ENCODE results near the gene STAG1. TPM values are rescaled to one million over a fixed set of nuclear protein-coding genes. Genes with fewer than 3 reads are reported as not detected.
"Not testable (repeated sequence)": the region's sequence is repeated elsewhere in the genome, so short reads cannot be mapped to it uniquely, and the experiment has no call there.

STAG1 gene
- total RNA-seq, 4 donors from 2014 or later: 48.6 to 71.2 (median 58.2) TPM

DNA sequence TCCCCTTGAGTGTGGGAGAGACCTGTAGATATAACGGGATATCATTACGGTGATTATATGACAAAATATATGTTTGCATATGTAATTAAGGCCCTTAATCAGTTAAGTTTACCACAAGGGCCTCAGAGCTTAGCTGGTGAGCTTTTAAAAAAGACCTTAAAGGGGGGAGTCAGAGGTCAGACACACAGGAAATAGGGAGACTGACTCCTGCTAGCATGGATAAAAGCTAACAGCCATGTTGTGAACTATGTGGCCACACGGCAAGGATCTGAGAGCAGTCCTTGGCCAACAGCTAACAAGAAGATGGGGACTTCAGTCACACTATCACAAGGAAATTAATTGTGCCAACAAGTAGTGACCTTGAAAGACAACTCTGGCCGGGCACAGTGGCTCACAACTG, 3.1 kb downstream of the STAG1 start:
- no peaks in the 10 kb centered on the region for H3K27me3 ChIP-seq
- H3K27ac ChIP-seq: peak overlapping the region in 2 of 4 donors; percentile 99 to 100
- H3K4me1 ChIP-seq: peaks cover 0 to 57% (median 25%) of the 10 kb centered on the region in 4 donors
- TF ChIP-seq, protein P1, sequence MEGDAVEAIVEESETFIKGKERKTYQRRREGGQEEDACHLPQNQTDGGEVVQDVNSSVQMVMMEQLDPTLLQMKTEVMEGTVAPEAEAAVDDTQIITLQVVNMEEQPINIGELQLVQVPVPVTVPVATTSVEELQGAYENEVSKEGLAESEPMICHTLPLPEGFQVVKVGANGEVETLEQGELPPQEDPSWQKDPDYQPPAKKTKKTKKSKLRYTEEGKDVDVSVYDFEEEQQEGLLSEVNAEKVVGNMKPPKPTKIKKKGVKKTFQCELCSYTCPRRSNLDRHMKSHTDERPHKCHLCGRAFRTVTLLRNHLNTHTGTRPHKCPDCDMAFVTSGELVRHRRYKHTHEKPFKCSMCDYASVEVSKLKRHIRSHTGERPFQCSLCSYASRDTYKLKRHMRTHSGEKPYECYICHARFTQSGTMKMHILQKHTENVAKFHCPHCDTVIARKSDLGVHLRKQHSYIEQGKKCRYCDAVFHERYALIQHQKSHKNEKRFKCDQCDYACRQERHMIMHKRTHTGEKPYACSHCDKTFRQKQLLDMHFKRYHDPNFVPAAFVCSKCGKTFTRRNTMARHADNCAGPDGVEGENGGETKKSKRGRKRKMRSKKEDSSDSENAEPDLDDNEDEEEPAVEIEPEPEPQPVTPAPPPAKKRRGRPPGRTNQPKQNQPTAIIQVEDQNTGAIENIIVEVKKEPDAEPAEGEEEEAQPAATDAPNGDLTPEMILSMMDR (IDR thresholded peaks at IDR 0.05): no peak
- TF ChIP-seq EP300 (IDR thresholded peaks at IDR 0.05) (no peak), POLR2A (IDR thresholded peaks at IDR 0.05) (no peak)
- H3K36me3 ChIP-seq: peaks cover 0 to 3% (median 0%) of the 10 kb centered on the region in 3 donors
- 61 to 68% methylated on average over 4 of the region's 4 CpGs for WGBS, 2 donors
- peaks cover 0 to under 1% (median 0%) of the 10 kb centered on the region in 4 donors for H3K9me3 ChIP-seq
- no peak overlapping the region for H3K4me3 ChIP-seq
- no peak for DNase-seq (ENCODE audit: low spot score in 2 of 2)

DNA sequence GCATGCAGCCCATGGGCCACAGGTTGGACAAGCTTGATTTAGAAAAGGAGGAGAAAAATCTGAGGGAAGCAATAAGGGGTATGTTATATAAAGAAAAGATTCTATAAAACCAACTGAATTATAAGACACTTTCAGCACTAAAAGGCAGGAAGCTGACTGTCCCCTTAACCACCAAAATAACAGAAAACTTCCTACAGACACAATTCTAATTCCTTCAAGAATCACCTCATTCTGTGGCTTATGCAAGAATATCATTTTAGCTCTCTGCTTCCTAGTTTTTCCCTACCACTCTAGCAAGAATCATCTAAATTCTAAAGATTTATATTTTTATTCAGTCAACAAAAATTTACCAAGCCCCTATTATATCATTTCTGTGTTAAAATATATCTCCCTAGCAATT, 6.3 kb downstream of the STAG1 start:
- Histone ChIP-seq H3K9me3 (peaks cover 0 to 13% (median 2%) of the 10 kb centered on the region in 4 donors), H3K4me3 (no peak overlapping the region), H3K36me3 (peaks cover 0 to 7% (median 0%) of the 10 kb centered on the region in 3 donors), H3K27ac (no peak overlapping the region), H3K27me3 (no peaks in the 10 kb centered on the region), H3K4me1 (peaks cover 0 to 61% (median 21%) of the 10 kb centered on the region in 4 donors)
- no peak for DNase-seq (ENCODE audit: low spot score in 2 of 2)
- TF ChIP-seq, protein P1 (IDR thresholded peaks at IDR 0.05): no peak
- TF ChIP-seq POLR2A (IDR thresholded peaks at IDR 0.05) (no peak), EP300 (IDR thresholded peaks at IDR 0.05) (no peak)

DNA sequence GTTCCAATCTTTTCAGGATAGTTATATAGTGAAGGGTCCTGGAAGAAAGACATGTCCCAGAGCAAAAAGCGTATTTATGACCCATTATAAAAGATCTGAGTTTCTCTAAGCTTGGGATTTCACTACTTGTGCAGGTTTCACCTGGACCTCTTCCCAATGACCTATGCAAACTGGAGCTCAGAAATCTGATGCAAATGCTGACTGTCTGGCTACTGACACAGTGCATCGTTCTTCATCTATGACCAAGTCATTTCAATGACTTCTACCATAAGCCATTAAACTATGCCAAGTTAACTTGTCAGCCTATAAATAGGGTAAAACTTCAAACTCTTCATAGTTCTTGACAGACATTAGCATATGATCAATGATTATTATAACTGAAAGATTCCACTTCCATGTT, 11.1 kb downstream of the STAG1 start:
- Histone ChIP-seq H3K4me1 (peaks cover 0 to 22% (median 4%) of the 10 kb centered on the region in 4 donors), H3K9me3 (peaks cover 0 to 13% (median 2%) of the 10 kb centered on the region in 4 donors), H3K27me3 (no peaks in the 10 kb centered on the region), H3K36me3 (peaks cover 0 to 7% (median 0%) of the 10 kb centered on the region in 3 donors), H3K27ac (no peak overlapping the region), H3K4me3 (no peak overlapping the region)
- DNase-seq (ENCODE audit: low spot score in 2 of 2): no peak
- 85 to 95% methylated on average over 2 of the region's 2 CpGs for whole genome bisulfite sequencing, 2 donors
- no peak for TF ChIP-seq POLR2A (IDR thresholded peaks at IDR 0.05)
- TF ChIP-seq, protein P1 (IDR thresholded peaks at IDR 0.05): no peak
- no peak for TF ChIP-seq EP300 (IDR thresholded peaks at IDR 0.05)

DNA sequence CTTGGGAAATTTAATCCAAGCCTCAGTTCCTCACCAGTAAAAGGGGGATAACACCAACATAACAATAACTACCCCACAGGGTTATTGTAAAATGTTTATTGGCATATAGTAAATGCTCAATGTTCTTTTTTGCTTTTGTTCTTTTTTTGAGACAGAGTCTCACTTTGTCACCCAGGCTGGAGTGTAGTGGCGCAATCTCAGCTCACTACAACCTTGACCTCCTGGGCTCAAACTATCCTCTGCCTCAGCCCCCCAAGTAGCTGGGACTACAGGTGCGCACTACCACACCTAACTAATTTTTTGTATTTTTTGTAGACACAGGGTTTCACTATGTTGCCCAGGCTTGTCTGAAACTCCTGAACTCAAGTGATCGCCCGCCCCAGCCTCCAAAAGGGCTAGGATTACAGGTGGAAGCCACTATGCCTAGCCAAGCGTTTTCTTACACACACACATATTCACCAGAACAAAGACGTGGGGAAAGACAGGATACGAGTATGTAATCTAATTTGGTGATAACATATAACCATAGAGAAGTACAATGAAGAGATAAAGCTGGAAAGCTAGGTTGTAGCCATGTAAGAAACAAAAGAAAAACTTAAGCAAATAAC, 11.7 kb downstream of the STAG1 start:
- Histone ChIP-seq H3K27ac (no peak overlapping the region), H3K27me3 (no peaks in the 10 kb centered on the region), H3K36me3 (peaks cover 0 to 7% (median 0%) of the 10 kb centered on the region in 3 donors), H3K4me3 (no peak overlapping the region), H3K9me3 (peaks cover 0 to 13% (median 2%) of the 10 kb centered on the region in 4 donors), H3K4me1 (peaks cover 0 to 17% (median 1%) of the 10 kb centered on the region in 4 donors)
- TF ChIP-seq EP300 (IDR thresholded peaks at IDR 0.05) (no peak), POLR2A (IDR thresholded peaks at IDR 0.05) (no peak)
- TF ChIP-seq, protein P1 (IDR thresholded peaks at IDR 0.05): no peak
- DNase-seq (ENCODE audit: low spot score in 2 of 2): no peak
- WGBS, 2 donors: 92 to 97% methylated on average over 7 of the region's 7 CpGs

DNA sequence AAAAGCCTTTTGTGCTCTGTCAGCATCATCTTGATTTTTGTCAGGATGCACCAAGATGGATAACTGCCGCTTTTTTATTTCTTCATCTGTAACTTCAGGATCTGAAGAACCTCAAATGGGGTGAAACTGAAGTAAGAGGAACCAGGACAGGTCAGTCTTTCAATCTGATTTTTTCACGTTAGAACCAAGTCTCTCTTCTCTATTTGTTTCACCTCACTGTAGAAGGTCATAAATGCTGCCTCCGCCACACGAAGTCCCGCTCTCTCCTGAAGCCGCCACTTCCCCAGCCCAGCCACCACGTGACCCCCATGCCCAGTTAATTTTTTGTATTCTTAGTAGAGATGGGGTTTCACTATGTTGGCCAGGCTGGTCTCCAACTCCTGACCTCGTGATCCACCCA, 15.2 kb downstream of the STAG1 start:
- not testable (repeated sequence) for H3K36me3 ChIP-seq

More for the DNA sequence above, 15.2 kb downstream of the STAG1 start:
- H3K4me3 ChIP-seq; H3K9me3 ChIP-seq; DNase-seq (ENCODE audit: low spot score in 2 of 2); H3K27me3 ChIP-seq; H3K27ac ChIP-seq: not testable (repeated sequence)
- peaks cover 0 to 28% (median 3%) of the 10 kb centered on the region in 4 donors for H3K4me1 ChIP-seq
- WGBS, 2 donors: 83 to 91% methylated on average over 8 of the region's 8 CpGs

Data from tibial nerve (tissue), 4 donors.